Testis (tissue), 3 donors: ENCODE results near the gene MAP3K20. TPM values are rescaled to one million over a fixed set of nuclear protein-coding genes. Genes with fewer than 3 reads are reported as not detected.

Experiments
- DNase-seq: peaks from one replicate; pipeline ENCODE4 v3.0.0-alpha.2; 2019
- H3K27ac ChIP-seq, 2 donors: fragments of 200-600 bp; sonication (generic); one replicate each; pipeline ENCODE4 v1.5.1; 2019
- H3K27me3 ChIP-seq: fragments of 200-600 bp; sonication (generic); one replicate; pipeline ENCODE4 v1.5.1; 2019
- H3K36me3 ChIP-seq: fragments of 200-600 bp; sonication (generic); one replicate; pipeline ENCODE4 v1.5.1; 2017; ENCODE audit warnings: low read depth; ENCODE audit errors: missing control alignments
- H3K4me1 ChIP-seq: fragments of 200-600 bp; sonication (generic); one replicate; pipeline ENCODE4 v1.5.1; 2019
- H3K4me3 ChIP-seq, 2 donors: fragments of 200-600 bp; sonication (generic); one replicate each; pipeline ENCODE4 v1.5.1; 2017 to 2019
- H3K9me3 ChIP-seq: fragments of 200-600 bp; sonication (generic); one replicate; pipeline ENCODE4 v1.5.1; 2017
- CTCF ChIP-seq, 3 experiments: fragments of 450-650 bp in 2 of 3; fragments of 200-600 bp in 1 of 3; sonication (generic) in 1 of 3; IDR thresholded peaks; one replicate each; pipeline ENCODE4 v1.5.1; 2016 to 2019; ENCODE audit warnings: antibody characterized with exemption in 3 of 3, mild to moderate bottlenecking in 2 of 3, moderate library complexity in 1 of 3
- POLR2A ChIP-seq: fragments of 450-650 bp; IDR thresholded peaks from one replicate; pipeline ENCODE4 v1.6.1; 2017; ENCODE audit warnings: antibody characterized with exemption, mild to moderate bottlenecking, moderate library complexity
- WGBS, 2 donors: methylation state at CpG; one replicate each; pipeline ENCODE4 v1.1.5; 2018; 5-methylcytosine and 5-hydroxymethylcytosine counted together
- intact Hi-C: fragments of 100-400 bp; cut with DNase I; formaldehyde crosslinking; loops from one replicate; pipeline ENCODE4 v1.15.1; 2023; ENCODE audit warnings: low total_unique reads
- polyA plus RNA-seq: library from polyadenylated mRNA; stranded (reverse); fragments of 350-450 nt; fragmentation: Illumina TruSeq; extraction: RNeasy Lipid Tissue Mini Kit (QIAGEN cat#74804); gene quantifications from one replicate; pipeline ENCODE4 v1.2.3, GENCODE V29; 2014; ENCODE audit warnings: low read depth, low replicate concordance; ENCODE audit not compliant: insufficient read depth
- total RNA-seq, 2 donors: library from RNA; depleted of rRNA; stranded (reverse); fragments of >200 nt; gene quantifications; one replicate each; pipeline ENCODE4 v1.2.3, GENCODE V29; 2016

The MAP3K20 gene
- total and polyA plus RNA-seq, 3 donors from 2014 or later, result 20.7 to 30.8 (median 25.3) TPM

GRCh38 chr2:173107629-173108022 lies 32.0 kb downstream of the MAP3K20 start:
- no peaks in the 10 kb centered on the region for H3K4me1 ChIP-seq
- TF ChIP-seq POLR2A, result no peak
- TF ChIP-seq CTCF (IDR thresholded peaks at IDR 0.05), result no peak
- WGBS, 2 donors, result 92 to 97% methylated on average over 6 of the region's 6 CpGs

GRCh38 chr2:173109253-173110188 lies 33.9 kb downstream of the MAP3K20 start:
- H3K4me3 ChIP-seq, result no peak overlapping the region
- no peak for TF ChIP-seq POLR2A
- TF ChIP-seq CTCF (IDR thresholded peaks at IDR 0.05), result no peak
- H3K36me3 ChIP-seq, result no peaks in the 10 kb centered on the region
- 77 to 80% methylated on average over 6 of the region's 6 CpGs for WGBS, 2 donors
- no peak for DNase-seq
- H3K4me1 ChIP-seq, result no peaks in the 10 kb centered on the region
- H3K27me3 ChIP-seq, result no peaks in the 10 kb centered on the region
- H3K27ac ChIP-seq, result no peak overlapping the region
- no peaks in the 10 kb centered on the region for H3K9me3 ChIP-seq
- intact Hi-C loops, result no loop called here

More at GRCh38 chr2:173107629-173108022, 32.0 kb downstream of the MAP3K20 start:
- no peaks in the 10 kb centered on the region for H3K36me3 ChIP-seq
- H3K27me3 ChIP-seq, result no peaks in the 10 kb centered on the region
- intact Hi-C loops, result no loop called here
- H3K27ac ChIP-seq, result no peak overlapping the region
- no peak for DNase-seq
- no peaks in the 10 kb centered on the region for H3K9me3 ChIP-seq
- no peak overlapping the region for H3K4me3 ChIP-seq

GRCh38 chr2:173117678-173118077 lies 42.0 kb downstream of the MAP3K20 start:
- DNase-seq, result no peak
- H3K9me3 ChIP-seq, result no peaks in the 10 kb centered on the region
- H3K4me3 ChIP-seq, result no peak overlapping the region
- no peaks in the 10 kb centered on the region for H3K36me3 ChIP-seq
- no peak for TF ChIP-seq CTCF (IDR thresholded peaks at IDR 0.05)
- no peak for TF ChIP-seq POLR2A
- H3K27me3 ChIP-seq, result no peaks in the 10 kb centered on the region
- intact Hi-C loops, result no loop called here
- no peak overlapping the region for H3K27ac ChIP-seq
- H3K4me1 ChIP-seq, result peaks cover 12% of the 10 kb centered on the region

- H3K4me1 ChIP-seq, result peaks cover 12% of the 10 kb centered on the region
- no peaks in the 10 kb centered on the region for H3K9me3 ChIP-seq
- no peak for DNase-seq
- no peak overlapping the region for H3K4me3 ChIP-seq
- H3K27ac ChIP-seq, result no peak overlapping the region
- H3K27me3 ChIP-seq, result no peaks in the 10 kb centered on the region
- 92 to 93% methylated on average over 1 of the region's 1 CpG for WGBS, 2 donors
- intact Hi-C loops, result no loop called here
- no peaks in the 10 kb centered on the region for H3K36me3 ChIP-seq
- TF ChIP-seq POLR2A, result no peak
- no peak for TF ChIP-seq CTCF (IDR thresholded peaks at IDR 0.05)
Measured at GRCh38 chr2:173118395-173118794, 42.7 kb downstream of the MAP3K20 start.
